ENCODE results near the gene AKT3.

Gene AKT3

DNA sequence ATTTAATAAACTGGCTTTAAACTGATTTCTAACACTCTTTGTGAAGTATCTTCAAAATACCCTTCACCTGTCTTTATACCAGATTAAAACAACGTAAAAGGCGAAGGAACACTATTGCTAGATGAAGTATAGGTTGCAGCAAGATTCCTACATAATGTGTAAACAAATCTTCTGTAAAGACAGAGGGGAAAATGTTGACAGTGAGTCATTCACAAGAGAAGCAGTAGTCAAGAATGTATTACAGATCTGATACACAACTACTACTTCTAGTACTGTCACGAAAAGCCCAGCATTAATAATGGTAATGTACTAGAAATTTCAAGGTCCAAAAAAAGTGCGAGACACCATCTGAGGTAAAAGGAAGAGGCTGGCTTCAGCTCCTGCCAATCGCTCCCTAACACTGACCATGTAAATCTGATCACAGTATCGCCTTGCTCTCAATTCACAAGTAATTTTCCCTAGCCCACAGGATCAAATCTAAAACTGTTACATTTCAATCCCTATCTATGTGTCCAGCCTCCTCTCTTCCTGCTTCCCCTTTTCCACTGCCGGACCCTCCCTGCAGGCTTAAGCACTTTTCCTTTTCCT lies 290.4 kb downstream of the AKT3 start:
- Histone ChIP-seq H3K4me1 (ENCODE audit: control insufficient read depth, insufficient read depth, low read length) (no peaks in the 10 kb centered on the region), H3K36me3 (ENCODE audit: control insufficient read depth, insufficient read depth, low read length) (peaks cover 8% of the 10 kb centered on the region), H3K27ac (ENCODE audit: insufficient read depth, low read depth, low read length, poor library complexity, severe bottlenecking) (no peak overlapping the region), H3K27me3 (ENCODE audit: control insufficient read depth, insufficient read depth, low read length, poor library complexity, severe bottlenecking) (no peaks in the 10 kb centered on the region), H3K9me3 (ENCODE audit: control insufficient read depth, low read length) (peaks cover 3% of the 10 kb centered on the region), H3K4me3 (ENCODE audit: insufficient read depth, low read depth, low read length) (no peak overlapping the region)
- WGBS, 2 experiments = 76 to 80% methylated on average over 6 to 7 of the region's 7 CpGs

GRCh38 chr1:243558576-243558975 lies 291.5 kb downstream of the AKT3 start:
- no peaks in the 10 kb centered on the region for H3K4me1 ChIP-seq (ENCODE audit: control insufficient read depth, insufficient read depth, low read length)
- H3K4me3 ChIP-seq (ENCODE audit: insufficient read depth, low read depth, low read length) = no peak overlapping the region
- H3K36me3 ChIP-seq (ENCODE audit: control insufficient read depth, insufficient read depth, low read length) = peaks cover 8% of the 10 kb centered on the region
- H3K27me3 ChIP-seq (ENCODE audit: control insufficient read depth, insufficient read depth, low read length, poor library complexity, severe bottlenecking) = no peaks in the 10 kb centered on the region
- H3K27ac ChIP-seq (ENCODE audit: insufficient read depth, low read depth, low read length, poor library complexity, severe bottlenecking) = no peak overlapping the region
- peaks cover 3% of the 10 kb centered on the region for H3K9me3 ChIP-seq (ENCODE audit: control insufficient read depth, low read length)
- WGBS, 2 experiments = 93 to 100% methylated on average over 1 of the region's 1 CpG

GRCh38 chr1:243557866-243558265 lies 292.2 kb downstream of the AKT3 start:
- H3K27me3 ChIP-seq (ENCODE audit: control insufficient read depth, insufficient read depth, low read length, poor library complexity, severe bottlenecking) = no peaks in the 10 kb centered on the region
- H3K4me1 ChIP-seq (ENCODE audit: control insufficient read depth, insufficient read depth, low read length) = no peaks in the 10 kb centered on the region
- H3K27ac ChIP-seq (ENCODE audit: insufficient read depth, low read depth, low read length, poor library complexity, severe bottlenecking) = no peak overlapping the region
- H3K9me3 ChIP-seq (ENCODE audit: control insufficient read depth, low read length) = peaks cover 3% of the 10 kb centered on the region
- H3K36me3 ChIP-seq (ENCODE audit: control insufficient read depth, insufficient read depth, low read length) = peaks cover 8% of the 10 kb centered on the region
- no peak overlapping the region for H3K4me3 ChIP-seq (ENCODE audit: insufficient read depth, low read depth, low read length)

GRCh38 chr1:243554686-243555085 lies 295.4 kb downstream of the AKT3 start:
- Histone ChIP-seq H3K9me3 (ENCODE audit: control insufficient read depth, low read length) (no peaks in the 10 kb centered on the region), H3K36me3 (ENCODE audit: control insufficient read depth, insufficient read depth, low read length) (no peaks in the 10 kb centered on the region), H3K27me3 (ENCODE audit: control insufficient read depth, insufficient read depth, low read length, poor library complexity, severe bottlenecking) (no peaks in the 10 kb centered on the region), H3K27ac (ENCODE audit: insufficient read depth, low read depth, low read length, poor library complexity, severe bottlenecking) (no peak overlapping the region), H3K4me3 (ENCODE audit: insufficient read depth, low read depth, low read length) (no peak overlapping the region), H3K4me1 (ENCODE audit: control insufficient read depth, insufficient read depth, low read length) (no peaks in the 10 kb centered on the region)
- WGBS, 2 experiments = 85 to 98% methylated on average over 3 of the region's 4 CpGs

GRCh38 chr1:243553090-243553489 lies 297.0 kb downstream of the AKT3 start:
- Histone ChIP-seq H3K4me3 (ENCODE audit: insufficient read depth, low read depth, low read length) (no peak overlapping the region), H3K9me3 (ENCODE audit: control insufficient read depth, low read length) (no peaks in the 10 kb centered on the region), H3K36me3 (ENCODE audit: control insufficient read depth, insufficient read depth, low read length) (no peaks in the 10 kb centered on the region), H3K27me3 (ENCODE audit: control insufficient read depth, insufficient read depth, low read length, poor library complexity, severe bottlenecking) (no peaks in the 10 kb centered on the region), H3K4me1 (ENCODE audit: control insufficient read depth, insufficient read depth, low read length) (no peaks in the 10 kb centered on the region), H3K27ac (ENCODE audit: insufficient read depth, low read depth, low read length, poor library complexity, severe bottlenecking) (no peak overlapping the region)
- 86 to 90% methylated on average over 2 of the region's 2 CpGs for WGBS, 2 experiments

DNA sequence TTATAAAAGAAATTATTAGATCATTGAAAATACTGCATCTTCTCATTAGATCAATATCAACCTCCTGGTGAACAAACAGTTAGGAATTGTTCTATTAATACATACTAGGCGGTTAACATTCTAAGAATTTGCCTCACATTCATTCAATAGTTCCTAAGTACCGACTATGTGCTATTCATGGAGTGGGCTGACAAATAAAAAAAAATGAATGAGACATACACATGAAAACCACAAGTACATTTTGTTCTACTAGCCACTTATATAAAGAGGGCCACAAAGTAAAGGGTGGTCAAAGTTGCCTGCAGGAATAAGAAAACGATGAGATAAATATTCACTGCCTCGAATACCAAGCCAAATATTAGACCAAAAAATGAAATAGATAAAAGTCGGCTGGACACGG lies 299.8 kb downstream of the AKT3 start:
- Histone ChIP-seq H3K27me3 (ENCODE audit: control insufficient read depth, insufficient read depth, low read length, poor library complexity, severe bottlenecking) (no peaks in the 10 kb centered on the region), H3K4me1 (ENCODE audit: control insufficient read depth, insufficient read depth, low read length) (no peaks in the 10 kb centered on the region)

DNA sequence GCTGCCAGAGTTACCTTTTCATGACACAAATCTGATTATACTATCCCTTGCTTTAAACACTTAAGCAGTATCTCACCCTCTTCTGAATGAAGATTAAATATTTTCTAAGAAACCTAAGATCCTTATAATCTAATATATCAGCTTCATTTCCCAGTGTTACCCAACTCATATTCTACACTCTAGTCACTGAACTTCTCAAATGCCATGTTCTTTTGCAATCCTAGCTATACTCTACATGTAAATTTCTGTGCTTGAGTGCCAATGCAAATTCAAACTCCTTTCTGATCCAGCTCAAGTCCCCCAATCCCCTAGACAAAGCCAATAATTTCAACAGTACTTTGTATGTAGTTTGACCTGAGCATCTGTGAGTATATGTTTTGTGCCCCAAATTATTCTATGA lies 300.3 kb downstream of the AKT3 start:
- no peak overlapping the region for H3K27ac ChIP-seq (ENCODE audit: insufficient read depth, low read depth, low read length, poor library complexity, severe bottlenecking)
- no peaks in the 10 kb centered on the region for H3K9me3 ChIP-seq (ENCODE audit: control insufficient read depth, low read length)

More for the DNA sequence above, 299.8 kb downstream of the AKT3 start:
- Histone ChIP-seq H3K4me3 (ENCODE audit: insufficient read depth, low read depth, low read length) (no peak overlapping the region), H3K27ac (ENCODE audit: insufficient read depth, low read depth, low read length, poor library complexity, severe bottlenecking) (no peak overlapping the region), H3K9me3 (ENCODE audit: control insufficient read depth, low read length) (no peaks in the 10 kb centered on the region), H3K36me3 (ENCODE audit: control insufficient read depth, insufficient read depth, low read length) (no peaks in the 10 kb centered on the region)
- WGBS, 2 experiments = 93% methylated on average over 6 of the region's 6 CpGs

DNA sequence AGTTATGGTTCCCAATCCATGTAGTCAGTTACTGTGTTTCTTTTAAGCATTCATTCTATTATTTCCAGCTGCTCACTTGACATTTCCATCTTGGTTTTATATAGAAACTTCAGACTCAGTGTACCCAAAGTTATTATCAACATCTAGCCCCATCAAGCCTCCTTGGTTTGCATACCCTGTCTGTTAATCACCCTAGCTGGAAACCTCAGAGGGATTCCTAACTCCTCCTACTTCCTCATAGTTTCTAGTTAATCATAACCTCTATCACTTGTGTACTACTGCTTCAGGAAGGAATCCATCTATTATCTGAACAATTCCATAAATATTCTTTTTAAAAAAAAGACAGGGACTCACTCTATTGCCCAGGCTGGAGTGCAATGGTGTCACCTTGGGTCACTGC lies 300.9 kb downstream of the AKT3 start:
- no peaks in the 10 kb centered on the region for H3K4me1 ChIP-seq (ENCODE audit: control insufficient read depth, insufficient read depth, low read length)
- H3K36me3 ChIP-seq (ENCODE audit: control insufficient read depth, insufficient read depth, low read length) = no peaks in the 10 kb centered on the region
- no peak overlapping the region for H3K4me3 ChIP-seq (ENCODE audit: insufficient read depth, low read depth, low read length)
- H3K27ac ChIP-seq (ENCODE audit: insufficient read depth, low read depth, low read length, poor library complexity, severe bottlenecking) = no peak overlapping the region
- no peaks in the 10 kb centered on the region for H3K9me3 ChIP-seq (ENCODE audit: control insufficient read depth, low read length)
- H3K27me3 ChIP-seq (ENCODE audit: control insufficient read depth, insufficient read depth, low read length, poor library complexity, severe bottlenecking) = no peaks in the 10 kb centered on the region

More for the DNA sequence above, 300.3 kb downstream of the AKT3 start:
- Histone ChIP-seq H3K4me1 (ENCODE audit: control insufficient read depth, insufficient read depth, low read length) (no peaks in the 10 kb centered on the region), H3K36me3 (ENCODE audit: control insufficient read depth, insufficient read depth, low read length) (no peaks in the 10 kb centered on the region), H3K27me3 (ENCODE audit: control insufficient read depth, insufficient read depth, low read length, poor library complexity, severe bottlenecking) (no peaks in the 10 kb centered on the region), H3K4me3 (ENCODE audit: insufficient read depth, low read depth, low read length) (no peak overlapping the region)

DNA sequence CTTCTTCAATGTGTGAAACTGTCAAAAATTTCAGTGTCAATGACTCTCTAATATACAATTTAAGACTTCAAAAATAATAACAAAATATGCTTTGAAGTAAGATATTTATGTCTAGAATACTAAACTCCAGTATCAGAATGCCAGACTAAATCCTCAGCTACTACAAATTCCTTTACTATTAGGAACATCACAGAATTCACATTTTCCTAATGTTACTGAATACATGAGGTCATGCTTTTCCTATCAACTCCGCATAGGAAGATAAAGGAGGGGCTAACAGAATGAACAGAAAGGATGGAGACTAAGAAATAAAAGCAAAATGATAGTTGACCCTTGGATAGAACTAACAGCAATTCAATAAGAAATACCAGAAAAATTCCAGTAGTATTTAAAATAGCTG lies 301.5 kb downstream of the AKT3 start:
- H3K4me3 ChIP-seq (ENCODE audit: insufficient read depth, low read depth, low read length) = no peak overlapping the region
- H3K4me1 ChIP-seq (ENCODE audit: control insufficient read depth, insufficient read depth, low read length) = no peaks in the 10 kb centered on the region
- no peak overlapping the region for H3K27ac ChIP-seq (ENCODE audit: insufficient read depth, low read depth, low read length, poor library complexity, severe bottlenecking)
- no peaks in the 10 kb centered on the region for H3K27me3 ChIP-seq (ENCODE audit: control insufficient read depth, insufficient read depth, low read length, poor library complexity, severe bottlenecking)
- WGBS, 2 experiments = 85% methylated on average over 1 of the region's 1 CpG; no CpG with 5 or more reads in 1 of the 2 experiments
- no peaks in the 10 kb centered on the region for H3K36me3 ChIP-seq (ENCODE audit: control insufficient read depth, insufficient read depth, low read length)
- H3K9me3 ChIP-seq (ENCODE audit: control insufficient read depth, low read length) = no peaks in the 10 kb centered on the region

GRCh38 chr1:243547891-243548290 lies 302.2 kb downstream of the AKT3 start:
- Histone ChIP-seq H3K4me3 (ENCODE audit: insufficient read depth, low read depth, low read length) (no peak overlapping the region), H3K36me3 (ENCODE audit: control insufficient read depth, insufficient read depth, low read length) (no peaks in the 10 kb centered on the region), H3K27ac (ENCODE audit: insufficient read depth, low read depth, low read length, poor library complexity, severe bottlenecking) (no peak overlapping the region), H3K9me3 (ENCODE audit: control insufficient read depth, low read length) (no peaks in the 10 kb centered on the region), H3K4me1 (ENCODE audit: control insufficient read depth, insufficient read depth, low read length) (no peaks in the 10 kb centered on the region), H3K27me3 (ENCODE audit: control insufficient read depth, insufficient read depth, low read length, poor library complexity, severe bottlenecking) (no peaks in the 10 kb centered on the region)
- WGBS, 2 experiments = 91 to 98% methylated on average over 3 of the region's 3 CpGs

DNA sequence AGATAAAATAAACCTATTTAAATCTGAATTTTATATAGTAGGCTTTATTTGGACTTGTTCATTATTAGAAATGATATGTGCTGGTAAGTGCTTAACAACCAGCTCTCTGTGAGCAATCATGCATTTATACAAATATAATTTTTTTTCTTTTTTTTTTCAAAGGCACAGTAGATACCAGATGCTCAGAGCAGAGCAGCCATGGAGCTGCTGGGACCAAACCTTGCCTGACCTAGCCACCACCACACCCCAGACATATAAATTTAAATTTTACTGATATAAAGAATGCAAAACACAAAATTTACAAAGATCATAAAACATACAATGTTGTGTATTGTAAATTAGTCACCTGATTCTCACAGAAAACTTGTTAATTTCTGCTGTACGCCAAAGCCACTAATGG lies 303.6 kb downstream of the AKT3 start:
- Histone ChIP-seq H3K9me3 (ENCODE audit: control insufficient read depth, low read length) (no peaks in the 10 kb centered on the region), H3K27ac (ENCODE audit: insufficient read depth, low read depth, low read length, poor library complexity, severe bottlenecking) (no peak overlapping the region), H3K4me3 (ENCODE audit: insufficient read depth, low read depth, low read length) (no peak overlapping the region), H3K27me3 (ENCODE audit: control insufficient read depth, insufficient read depth, low read length, poor library complexity, severe bottlenecking) (no peaks in the 10 kb centered on the region), H3K4me1 (ENCODE audit: control insufficient read depth, insufficient read depth, low read length) (no peaks in the 10 kb centered on the region), H3K36me3 (ENCODE audit: control insufficient read depth, insufficient read depth, low read length) (no peaks in the 10 kb centered on the region)
- WGBS, 2 experiments = 0% methylated on average over 1 of the region's 1 CpG

Measured in ectodermal cell (in vitro differentiated cells).